Cardiac muscle cell (in vitro differentiated cells and primary cell): Measurements from ENCODE around the gene DOK6. TPM values are rescaled to one million over a fixed set of nuclear protein-coding genes. Genes with fewer than 3 reads are reported as not detected.

Source experiments
- DNase-seq, 2 donors: peaks; one replicate each; pipeline versions ENCODE4 v3.0.0 to v3.0.0-alpha.2; 2010 to 2017; ENCODE audit warnings: low read depth in 1 of 2, low spot score in 1 of 2
- H3K27ac ChIP-seq: fragments of 200-600 bp; sonication (generic); 2 replicates; pipeline ENCODE4 v1.5.1; 2016
- H3K27me3 ChIP-seq: fragments of 200-600 bp; sonication (generic); 2 replicates; pipeline ENCODE4 v1.6.0; 2016; ENCODE audit warnings: control low read depth
- H3K36me3 ChIP-seq: fragments of 200-600 bp; sonication (generic); 2 replicates; pipeline ENCODE4 v1.5.1; 2016; ENCODE audit warnings: control low read depth
- H3K4me1 ChIP-seq: fragments of 200-600 bp; sonication (generic); 2 replicates; pipeline ENCODE4 v1.8.1; 2017; ENCODE audit warnings: low read depth, mild to moderate bottlenecking, mixed run types
- H3K4me3 ChIP-seq: fragments of 200-600 bp; sonication (generic); 2 replicates; pipeline ENCODE4 v1.5.1; 2016; ENCODE audit warnings: mild to moderate bottlenecking
- H3K9me3 ChIP-seq: fragments of 200-600 bp; sonication (generic); 2 replicates; pipeline ENCODE4 v1.5.1; 2017; ENCODE audit warnings: low read depth, mild to moderate bottlenecking, control low read depth
- polyA plus RNA-seq: library from polyadenylated mRNA; unstranded; fragments of >200 nt; fragmentation: Nextera tagmentation; extraction: Ambion mirVana; gene quantifications from 2 replicates; pipeline ENCODE4 v1.2.1, GENCODE V29; 2016
- total RNA-seq: library from RNA; depleted of rRNA; stranded (reverse); fragments of >200 nt; gene quantifications from 2 replicates; pipeline ENCODE4 v1.2.3, GENCODE V29; 2016
- TF ChIP-seq, protein P1 (sequence below): IDR thresholded peaks from 2 replicates; pipeline ENCODE4 v1.5.1; 2012; ENCODE audit warnings: low read depth, mild to moderate bottlenecking, low read length

Gene DOK6
- total and polyA plus RNA-seq, 2 experiments from 2014 or later = 13.2 to 13.9 TPM

DNA sequence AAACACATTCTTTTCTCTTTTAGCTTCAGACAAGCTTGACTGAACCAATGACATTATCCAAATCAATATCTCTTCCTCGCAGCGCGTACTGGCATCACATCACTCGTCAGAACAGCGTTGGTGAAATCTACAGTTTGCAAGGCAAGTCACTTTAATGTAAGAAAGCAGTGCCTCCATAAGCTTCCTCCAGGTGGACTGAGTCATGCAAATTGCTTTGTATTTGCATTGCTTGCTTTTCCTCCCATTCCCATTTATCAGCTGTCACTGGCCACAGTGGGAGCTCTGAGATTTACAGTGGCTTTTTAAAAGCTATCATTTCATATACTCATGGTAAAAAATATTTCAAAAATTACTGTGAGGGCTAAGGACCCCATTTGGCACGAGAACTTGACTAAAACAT lies 357.0 kb downstream of the DOK6 start:
- Histone ChIP-seq H3K4me1 (no peaks in the 10 kb centered on the region), H3K27me3 (no peaks in the 10 kb centered on the region), H3K9me3 (no peaks in the 10 kb centered on the region), H3K36me3 (no peaks in the 10 kb centered on the region), H3K4me3 (no peak overlapping the region), H3K27ac (no peak overlapping the region)
- TF ChIP-seq, protein P1, sequence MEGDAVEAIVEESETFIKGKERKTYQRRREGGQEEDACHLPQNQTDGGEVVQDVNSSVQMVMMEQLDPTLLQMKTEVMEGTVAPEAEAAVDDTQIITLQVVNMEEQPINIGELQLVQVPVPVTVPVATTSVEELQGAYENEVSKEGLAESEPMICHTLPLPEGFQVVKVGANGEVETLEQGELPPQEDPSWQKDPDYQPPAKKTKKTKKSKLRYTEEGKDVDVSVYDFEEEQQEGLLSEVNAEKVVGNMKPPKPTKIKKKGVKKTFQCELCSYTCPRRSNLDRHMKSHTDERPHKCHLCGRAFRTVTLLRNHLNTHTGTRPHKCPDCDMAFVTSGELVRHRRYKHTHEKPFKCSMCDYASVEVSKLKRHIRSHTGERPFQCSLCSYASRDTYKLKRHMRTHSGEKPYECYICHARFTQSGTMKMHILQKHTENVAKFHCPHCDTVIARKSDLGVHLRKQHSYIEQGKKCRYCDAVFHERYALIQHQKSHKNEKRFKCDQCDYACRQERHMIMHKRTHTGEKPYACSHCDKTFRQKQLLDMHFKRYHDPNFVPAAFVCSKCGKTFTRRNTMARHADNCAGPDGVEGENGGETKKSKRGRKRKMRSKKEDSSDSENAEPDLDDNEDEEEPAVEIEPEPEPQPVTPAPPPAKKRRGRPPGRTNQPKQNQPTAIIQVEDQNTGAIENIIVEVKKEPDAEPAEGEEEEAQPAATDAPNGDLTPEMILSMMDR = no peak
- peak in 1 of 2 donors; percentile 6 for DNase-seq

DNA sequence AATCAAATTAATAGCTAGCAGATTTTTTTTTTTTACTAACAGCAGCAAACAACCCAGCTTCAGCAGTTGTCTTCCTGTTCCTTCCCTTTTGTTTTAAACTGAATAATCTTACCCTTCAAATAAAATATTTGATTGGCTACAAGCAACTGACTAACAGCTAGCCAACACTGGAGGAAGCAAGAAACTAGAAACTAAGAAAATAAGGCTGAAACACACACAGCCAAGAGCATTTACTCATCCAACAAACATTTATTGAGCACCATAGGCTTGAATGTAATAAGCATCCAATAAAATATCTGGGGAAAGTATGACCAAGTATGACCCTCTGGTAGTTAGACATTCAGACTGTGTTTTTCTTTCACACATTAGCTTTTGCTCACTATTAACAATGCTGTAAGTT lies 357.8 kb downstream of the DOK6 start:
- H3K36me3 ChIP-seq = no peaks in the 10 kb centered on the region
- DNase-seq = no peak
- H3K4me1 ChIP-seq = no peaks in the 10 kb centered on the region
- H3K27me3 ChIP-seq = no peaks in the 10 kb centered on the region
- no peaks in the 10 kb centered on the region for H3K9me3 ChIP-seq
- no peak overlapping the region for H3K27ac ChIP-seq
- TF ChIP-seq, protein P1 = no peak
- H3K4me3 ChIP-seq = no peak overlapping the region

DNA sequence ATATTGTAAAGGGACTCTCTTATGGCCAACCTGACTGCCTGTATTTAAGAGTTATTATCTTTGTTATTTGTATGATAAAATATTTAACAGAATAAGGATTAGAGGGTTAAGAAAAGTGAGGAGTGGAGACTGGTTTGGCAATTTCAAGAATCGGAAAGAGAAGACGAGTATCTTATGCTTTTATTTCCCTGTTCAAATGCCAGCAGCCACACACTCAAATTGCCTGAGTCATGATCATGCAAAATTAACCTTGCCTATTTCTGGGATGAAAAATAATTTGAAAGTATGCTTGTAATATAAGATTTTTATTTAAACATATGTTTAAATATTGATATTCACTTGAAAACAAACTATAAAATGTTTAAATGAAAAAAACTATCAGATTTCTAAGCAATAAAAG lies 358.4 kb downstream of the DOK6 start:
- TF ChIP-seq, protein P1 = no peak
- no peaks in the 10 kb centered on the region for H3K36me3 ChIP-seq
- DNase-seq = no peak
- no peaks in the 10 kb centered on the region for H3K27me3 ChIP-seq
- H3K4me3 ChIP-seq = no peak overlapping the region
- no peaks in the 10 kb centered on the region for H3K4me1 ChIP-seq
- no peak overlapping the region for H3K27ac ChIP-seq
- H3K9me3 ChIP-seq = no peaks in the 10 kb centered on the region

DNA sequence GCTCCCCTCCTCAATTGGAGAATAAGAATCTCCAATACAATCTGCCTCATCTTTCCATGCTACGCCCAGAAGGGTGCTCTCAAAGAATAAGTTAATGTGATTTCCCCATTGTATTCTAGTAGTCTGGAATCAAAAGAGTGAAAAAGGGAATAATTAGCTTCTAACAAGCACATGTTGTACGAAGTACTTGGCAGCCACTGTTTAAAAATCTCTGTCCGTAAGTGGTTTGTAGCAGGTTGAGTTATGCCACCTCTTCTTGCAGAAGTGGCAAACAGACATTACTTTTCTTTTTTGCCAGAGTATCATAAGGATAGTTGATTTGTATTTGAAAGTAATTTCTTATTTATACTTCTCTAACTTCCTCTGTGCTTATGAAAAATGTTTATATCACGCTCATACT lies 362.3 kb downstream of the DOK6 start:
- Histone ChIP-seq H3K4me1 (no peaks in the 10 kb centered on the region), H3K4me3 (no peak overlapping the region), H3K36me3 (no peaks in the 10 kb centered on the region), H3K9me3 (no peaks in the 10 kb centered on the region), H3K27ac (no peak overlapping the region), H3K27me3 (no peaks in the 10 kb centered on the region)
- TF ChIP-seq, protein P1 = no peak
- DNase-seq = no peak

DNA sequence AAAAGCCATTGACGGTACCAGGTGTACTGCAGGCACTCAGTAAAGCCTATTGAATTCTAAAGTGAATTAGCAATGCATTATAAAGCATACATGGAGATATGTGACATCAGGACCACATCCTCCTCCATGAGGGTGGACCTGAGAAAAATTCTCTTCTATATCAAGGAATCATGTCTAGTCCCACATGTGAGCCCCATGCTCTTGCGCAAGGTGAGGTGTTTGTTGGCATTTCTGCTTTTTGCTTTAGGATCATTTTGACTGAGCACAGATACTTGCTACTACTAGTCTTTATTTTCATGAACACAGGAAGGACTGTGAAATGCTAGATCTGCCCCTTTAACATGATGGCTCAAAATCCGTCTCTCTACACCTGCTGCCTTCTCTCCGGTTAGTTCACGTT lies 363.1 kb downstream of the DOK6 start:
- TF ChIP-seq, protein P1 = no peak
- Histone ChIP-seq H3K9me3 (no peaks in the 10 kb centered on the region), H3K27ac (no peak overlapping the region), H3K27me3 (no peaks in the 10 kb centered on the region), H3K4me3 (no peak overlapping the region), H3K4me1 (no peaks in the 10 kb centered on the region), H3K36me3 (no peaks in the 10 kb centered on the region)
- DNase-seq = no peak

DNA sequence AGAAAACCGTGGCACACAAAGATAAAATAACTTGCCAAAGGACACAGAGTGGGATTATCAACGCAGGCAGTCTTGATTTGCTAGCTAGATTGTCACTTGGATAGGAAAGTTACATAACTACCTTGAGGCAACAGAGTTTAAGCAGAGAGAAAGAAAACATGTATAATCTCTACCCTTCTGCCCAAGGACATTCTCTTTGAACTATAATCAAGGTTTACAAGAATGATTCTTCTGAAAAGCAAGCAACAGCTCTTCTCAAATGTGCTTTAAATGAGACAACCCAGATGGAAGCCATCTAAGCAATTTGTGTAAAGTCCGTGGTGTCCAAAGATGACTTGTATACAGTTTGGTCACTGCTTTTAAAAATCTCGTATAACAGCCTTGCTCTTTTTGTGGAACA lies 369.6 kb downstream of the DOK6 start:
- Histone ChIP-seq H3K9me3 (no peaks in the 10 kb centered on the region), H3K36me3 (no peaks in the 10 kb centered on the region), H3K4me1 (no peaks in the 10 kb centered on the region), H3K4me3 (no peak overlapping the region), H3K27me3 (no peaks in the 10 kb centered on the region), H3K27ac (no peak overlapping the region)
- TF ChIP-seq, protein P1 = no peak
- DNase-seq = no peak
